Measurements from ENCODE around the gene SORCS2. TPM values are rescaled to one million over a fixed set of nuclear protein-coding genes. Genes with fewer than 3 reads are reported as not detected.

The SORCS2 gene
- total RNA-seq, 2 donors from 2014 or later, result 1.0 to 4.4 TPM

- 87% methylated on average over 3 of the region's 3 CpGs for WGBS
- no peak for DNase-seq (ENCODE audit: low spot score)
- intact Hi-C loops (cut with DNase I), result no loop called here
- Histone ChIP-seq H3K9me3 (no peaks in the 10 kb centered on the region), H3K27me3 (replicated peaks; ENCODE audit: insufficient read depth) (no peaks in the 10 kb centered on the region), H3K36me3 (no peaks in the 10 kb centered on the region), H3K4me1 (replicated peaks) (no peaks in the 10 kb centered on the region), H3K4me3 (no peak overlapping the region), H3K27ac (no peak overlapping the region)
- TF ChIP-seq POLR2AphosphoS5 (IDR thresholded peaks at IDR 0.05) (no peak), POLR2A (IDR thresholded peaks at IDR 0.05) (no peak), CTCF (IDR thresholded peaks at IDR 0.05) (no peak)
Observed at GRCh38 chr4:7170012-7170411, 22.3 kb upstream of the SORCS2 start.

- H3K4me1 ChIP-seq (replicated peaks), result no peaks in the 10 kb centered on the region
- H3K4me3 ChIP-seq, result no peak overlapping the region
- no peaks in the 10 kb centered on the region for H3K9me3 ChIP-seq
- H3K36me3 ChIP-seq, result no peaks in the 10 kb centered on the region
- no peak overlapping the region for H3K27ac ChIP-seq
- H3K27me3 ChIP-seq (replicated peaks; ENCODE audit: insufficient read depth), result no peaks in the 10 kb centered on the region
- intact Hi-C loops (cut with DNase I), result no loop called here
- DNase-seq (ENCODE audit: low spot score), result no peak
- WGBS, result 89% methylated on average over 4 of the region's 4 CpGs
- TF ChIP-seq CTCF (IDR thresholded peaks at IDR 0.05) (no peak), POLR2AphosphoS5 (IDR thresholded peaks at IDR 0.05) (no peak), POLR2A (IDR thresholded peaks at IDR 0.05) (no peak)
Observed at GRCh38 chr4:7171191-7171900, 21.0 kb upstream of the SORCS2 start.

GRCh38 chr4:7172508-7172907, 19.8 kb upstream of the SORCS2 start:
- H3K4me1 ChIP-seq (replicated peaks), result no peaks in the 10 kb centered on the region
- H3K36me3 ChIP-seq, result no peaks in the 10 kb centered on the region
- DNase-seq (ENCODE audit: low spot score), result no peak
- no peaks in the 10 kb centered on the region for H3K9me3 ChIP-seq
- no peaks in the 10 kb centered on the region for H3K27me3 ChIP-seq (replicated peaks; ENCODE audit: insufficient read depth)
- 94% methylated on average over 6 of the region's 6 CpGs for WGBS
- no peak overlapping the region for H3K4me3 ChIP-seq
- no peak for TF ChIP-seq POLR2AphosphoS5 (IDR thresholded peaks at IDR 0.05)
- H3K27ac ChIP-seq, result no peak overlapping the region
- intact Hi-C loops (cut with DNase I), result no loop called here

- Histone ChIP-seq H3K4me3 (no peak overlapping the region), H3K36me3 (no peaks in the 10 kb centered on the region), H3K4me1 (replicated peaks) (no peaks in the 10 kb centered on the region), H3K27ac (no peak overlapping the region), H3K9me3 (no peaks in the 10 kb centered on the region), H3K27me3 (replicated peaks; ENCODE audit: insufficient read depth) (no peaks in the 10 kb centered on the region)
- 88% methylated on average over 13 of the region's 13 CpGs for WGBS
- no peak for DNase-seq (ENCODE audit: low spot score)
- TF ChIP-seq POLR2A (IDR thresholded peaks at IDR 0.05) (no peak), POLR2AphosphoS5 (IDR thresholded peaks at IDR 0.05) (no peak), CTCF (IDR thresholded peaks at IDR 0.05) (no peak)
- intact Hi-C loops (cut with DNase I), result no loop called here
Observed at GRCh38 chr4:7172946-7173345, 19.4 kb upstream of the SORCS2 start.

- 51% methylated on average over 9 of the region's 9 CpGs for WGBS
- Histone ChIP-seq H3K27me3 (replicated peaks; ENCODE audit: insufficient read depth) (no peaks in the 10 kb centered on the region), H3K36me3 (no peaks in the 10 kb centered on the region), H3K4me1 (replicated peaks) (no peaks in the 10 kb centered on the region), H3K4me3 (no peak overlapping the region), H3K9me3 (no peaks in the 10 kb centered on the region), H3K27ac (no peak overlapping the region)
- intact Hi-C loops (cut with DNase I), result no loop called here
- no peak for DNase-seq (ENCODE audit: low spot score)
- TF ChIP-seq CTCF (IDR thresholded peaks at IDR 0.05), result no peak
- TF ChIP-seq POLR2A (IDR thresholded peaks at IDR 0.05), result no peak
- no peak for TF ChIP-seq POLR2AphosphoS5 (IDR thresholded peaks at IDR 0.05)
Observed at GRCh38 chr4:7173841-7174449, 18.4 kb upstream of the SORCS2 start.

All from prostate gland (tissue), 2 donors.